ENCODE results near the gene LEKR1.
"Not testable (repeated sequence)": the region's sequence is repeated elsewhere in the genome, so short reads cannot be mapped to it uniquely, and the experiment has no call there.

- not testable (repeated sequence) for TF ChIP-seq POLR2A, CTCF (IDR thresholded peaks at IDR 0.05)
Observed at GRCh38 chr3:156822626-156823260, 3.4 kb upstream of the LEKR1 start.
